Breast epithelium (tissue), 3 donors: ENCODE results near the gene CASZ1.

Source experiments
- CTCF ChIP-seq, 3 donors: fragments of 450-650 bp; IDR thresholded peaks; one replicate each; pipeline ENCODE4 v1.5.1; 2016 to 2017; ENCODE audit warnings: antibody characterized with exemption in 3 of 3, mild to moderate bottlenecking in 3 of 3, moderate library complexity in 3 of 3
- POLR2A ChIP-seq: fragments of 450-650 bp; IDR thresholded peaks from one replicate; pipeline ENCODE4 v1.6.1; 2016; ENCODE audit warnings: antibody characterized with exemption, mild to moderate bottlenecking, moderate library complexity
- POLR2AphosphoS5 ChIP-seq, 3 donors: sonication (generic); formaldehyde crosslinking; IDR thresholded peaks; one replicate each; pipeline ENCODE4 v1.6.1; 2017; ENCODE audit warnings: antibody characterized with exemption in 3 of 3

- TF ChIP-seq CTCF (IDR thresholded peaks at IDR 0.05) (no peak), POLR2A (no peak), POLR2AphosphoS5 (IDR thresholded peaks at IDR 0.05) (no peak)
Measured at GRCh38 chr1:10734375-10734774, 62.1 kb downstream of the CASZ1 start.
